DOHH2 (cell line): Measurements from ENCODE around the gene PPP2CA.

Experiments
- H3F3A ChIP-seq: fragments of 200-600 bp; sonication (generic), shearing (Covaris generic); 2 replicates; pipeline ENCODE4 v1.6.0; 2016; ENCODE audit warnings: antibody characterized with exemption, mild to moderate bottlenecking; ENCODE audit not compliant: control insufficient read depth, insufficient read depth
- H3K27ac ChIP-seq: fragments of 200-600 bp; sonication (generic); 2 replicates; pipeline ENCODE4 v1.5.1; 2014; ENCODE audit warnings: low read depth, mild to moderate bottlenecking, low read length, moderate library complexity
- H3K27me3 ChIP-seq: fragments of 200-600 bp; sonication (generic); 2 replicates; pipeline ENCODE4 v1.6.1; 2014; ENCODE audit warnings: mild to moderate bottlenecking, low read length, mixed read lengths; ENCODE audit not compliant: control insufficient read depth
- H3K36me3 ChIP-seq: fragments of 200-600 bp; sonication (generic); 2 replicates; pipeline ENCODE4 v1.6.1; 2014; ENCODE audit warnings: mild to moderate bottlenecking, low read length, moderate library complexity, mixed read lengths; ENCODE audit not compliant: control insufficient read depth
- H3K4me1 ChIP-seq: fragments of 200-600 bp; sonication (generic); 2 replicates; pipeline ENCODE4 v1.6.1; 2014; ENCODE audit warnings: mild to moderate bottlenecking, low read length, mixed read lengths; ENCODE audit not compliant: control insufficient read depth
- H3K4me2 ChIP-seq: fragments of 200-600 bp; sonication (generic); 2 replicates; pipeline ENCODE4 v1.6.0; 2014; ENCODE audit warnings: mild to moderate bottlenecking, low read length, moderate library complexity
- H3K4me3 ChIP-seq: fragments of 200-600 bp; sonication (generic); 2 replicates; pipeline ENCODE4 v1.5.1; 2014; ENCODE audit warnings: mild to moderate bottlenecking, low read length, mixed read lengths
- H3K79me2 ChIP-seq: fragments of 200-600 bp; sonication (generic); 2 replicates; pipeline ENCODE4 v1.6.1; 2014; ENCODE audit warnings: mild to moderate bottlenecking, low read length, mixed read lengths; ENCODE audit not compliant: control insufficient read depth
- H3K9me2 ChIP-seq: fragments of 200-600 bp; sonication (generic); replicated peaks from 2 replicates; pipeline ENCODE4 v1.6.1; 2014; ENCODE audit warnings: mild to moderate bottlenecking, low read length, mixed read lengths; ENCODE audit not compliant: control insufficient read depth
- H3K9me3 ChIP-seq: fragments of 200-600 bp; sonication (generic); 2 replicates; pipeline ENCODE4 v1.6.1; 2014; ENCODE audit warnings: antibody characterized with exemption, low read length, mixed read lengths; ENCODE audit not compliant: control insufficient read depth, insufficient read depth
- H4K20me1 ChIP-seq: fragments of 200-600 bp; sonication (generic); 2 replicates; pipeline ENCODE4 v1.6.0; 2014; ENCODE audit warnings: low read depth, mild to moderate bottlenecking, antibody characterized with exemption, low read length, moderate library complexity; ENCODE audit not compliant: control insufficient read depth, insufficient read depth
- CTCF ChIP-seq: fragments of 200-600 bp; sonication (generic); IDR thresholded peaks from one replicate; pipeline ENCODE4 v1.5.1; 2014; ENCODE audit warnings: antibody characterized with exemption, mild to moderate bottlenecking, low read depth, low read length; ENCODE audit not compliant: poor library complexity, severe bottlenecking
- EZH2phosphoT487 ChIP-seq: fragments of 200-600 bp; sonication (generic); IDR thresholded peaks from 2 replicates; pipeline ENCODE4 v1.6.1; 2017; ENCODE audit warnings: borderline replicate concordance, mild to moderate bottlenecking, antibody characterized with exemption, low read length, moderate library complexity, mixed read lengths

Gene PPP2CA

GRCh38 chr5:134146651-134147518, 79.0 kb downstream of the PPP2CA start:
- Histone ChIP-seq H3F3A (peaks cover 4% of the 10 kb centered on the region; the same call in 1 of the 2 replicates), H3K9me2 (no peaks in the 10 kb centered on the region), H3K9me3 (no peaks in the 10 kb centered on the region), H3K4me2 (no peak overlapping the region), H3K4me1 (no peaks in the 10 kb centered on the region), H4K20me1 (peaks cover 9% of the 10 kb centered on the region; the same call in 1 of the 2 replicates), H3K4me3 (no peak overlapping the region), H3K36me3 (peaks cover 58% of the 10 kb centered on the region), H3K27ac (no peak overlapping the region), H3K79me2 (peaks cover 14% of the 10 kb centered on the region), H3K27me3 (no peaks in the 10 kb centered on the region)
- TF ChIP-seq EZH2phosphoT487 (no peak), CTCF (no peak)

GRCh38 chr5:134145779-134146581, 79.9 kb downstream of the PPP2CA start:
- H3K27me3 ChIP-seq = no peaks in the 10 kb centered on the region
- peaks cover 9% of the 10 kb centered on the region; the same call in 1 of the 2 replicates for H4K20me1 ChIP-seq
- peaks cover 4% of the 10 kb centered on the region; the same call in 1 of the 2 replicates for H3F3A ChIP-seq
- no peak overlapping the region for H3K27ac ChIP-seq
- no peaks in the 10 kb centered on the region for H3K9me2 ChIP-seq
- no peaks in the 10 kb centered on the region for H3K4me1 ChIP-seq
- H3K4me3 ChIP-seq = no peak overlapping the region
- H3K4me2 ChIP-seq = no peak overlapping the region
- TF ChIP-seq EZH2phosphoT487 (no peak), CTCF (peak; percentile 91)
- peaks cover 14% of the 10 kb centered on the region for H3K79me2 ChIP-seq
- peaks cover 52% of the 10 kb centered on the region for H3K36me3 ChIP-seq
- H3K9me3 ChIP-seq = no peaks in the 10 kb centered on the region

GRCh38 chr5:134145041-134145757, 80.7 kb downstream of the PPP2CA start:
- peaks cover 49% of the 10 kb centered on the region for H3K36me3 ChIP-seq
- H4K20me1 ChIP-seq = peaks cover 9% of the 10 kb centered on the region; the same call in 1 of the 2 replicates
- no peaks in the 10 kb centered on the region for H3K9me3 ChIP-seq
- peaks cover 4% of the 10 kb centered on the region; the same call in 1 of the 2 replicates for H3F3A ChIP-seq
- peaks cover 14% of the 10 kb centered on the region for H3K79me2 ChIP-seq
- H3K4me1 ChIP-seq = peaks cover 4% of the 10 kb centered on the region; the same call in 1 of the 2 replicates
- no peak for TF ChIP-seq CTCF
- TF ChIP-seq EZH2phosphoT487 = no peak
- H3K4me3 ChIP-seq = no peak overlapping the region
- H3K9me2 ChIP-seq = no peaks in the 10 kb centered on the region
- no peak overlapping the region for H3K27ac ChIP-seq
- no peak overlapping the region for H3K4me2 ChIP-seq
- no peaks in the 10 kb centered on the region for H3K27me3 ChIP-seq
